ENCODE data around the gene PKNOX2.

Gene PKNOX2

DNA sequence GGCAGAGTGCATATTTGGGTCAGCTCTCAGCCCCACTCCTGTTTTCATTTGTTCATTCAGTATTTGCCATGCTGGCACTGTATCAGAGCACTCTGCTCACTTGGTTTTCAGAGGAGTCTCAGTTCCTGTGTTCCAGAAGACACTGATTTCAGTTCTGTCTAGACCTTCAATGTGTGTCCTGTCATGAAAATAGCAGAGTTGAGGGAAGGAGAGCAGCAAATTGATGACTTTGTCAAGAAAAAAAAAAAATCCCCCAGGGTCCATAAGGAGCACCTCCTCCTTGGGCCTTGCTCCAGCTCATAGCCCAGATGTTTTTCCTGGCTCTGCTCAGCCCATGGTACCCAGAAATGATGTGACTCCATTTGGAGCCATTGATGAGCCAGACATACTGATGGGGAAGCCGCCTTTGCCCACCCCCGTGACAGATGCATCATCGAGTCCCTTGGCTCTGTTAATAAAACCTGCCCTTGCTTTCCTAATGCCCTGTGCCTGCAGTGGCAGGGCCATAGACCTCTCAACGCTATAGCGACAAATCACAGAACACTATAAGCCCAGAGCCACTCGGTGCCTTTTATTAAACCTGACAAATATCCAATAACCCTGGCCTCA is 107.0 kb downstream of the PKNOX2 start:
- no peaks in the 10 kb centered on the region for H3K36me3 ChIP-seq (ENCODE audit: control insufficient read depth, low read depth, low read length)
- peaks cover 5% of the 10 kb centered on the region for H3K4me1 ChIP-seq (ENCODE audit: control insufficient read depth, low read depth, low read length)
- H3K27ac ChIP-seq (ENCODE audit: low read length): no peak overlapping the region
- H3K4me3 ChIP-seq (ENCODE audit: low read length): no peak overlapping the region
- H3K9ac ChIP-seq (ENCODE audit: low read length): no peak overlapping the region
- no peaks in the 10 kb centered on the region for H3K27me3 ChIP-seq (ENCODE audit: control insufficient read depth, insufficient read depth, low read length)
- H3K9me3 ChIP-seq (ENCODE audit: control insufficient read depth, low read depth, low read length): no peaks in the 10 kb centered on the region

DNA sequence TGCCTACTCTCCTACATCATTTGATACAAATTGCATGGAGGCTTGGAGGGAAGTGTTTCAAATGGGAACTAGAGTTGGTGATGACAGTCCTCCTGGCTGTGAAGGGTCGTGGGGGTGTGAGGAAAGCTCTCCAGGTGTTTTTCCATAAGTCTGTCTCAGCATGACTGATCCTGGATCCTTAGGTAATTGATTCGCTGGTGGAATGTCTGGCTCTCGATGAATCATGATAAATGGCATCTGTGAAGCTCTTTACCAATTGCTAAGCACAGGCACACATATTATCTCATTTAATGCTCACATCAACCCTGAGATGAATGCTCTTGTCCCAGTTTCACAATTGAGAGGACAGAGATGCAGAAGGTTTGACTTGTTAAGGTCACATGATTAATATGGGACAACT is 107.5 kb downstream of the PKNOX2 start:
- H3K27ac ChIP-seq (ENCODE audit: low read length): no peak overlapping the region
- no peaks in the 10 kb centered on the region for H3K27me3 ChIP-seq (ENCODE audit: control insufficient read depth, insufficient read depth, low read length)
- peaks cover 5% of the 10 kb centered on the region for H3K4me1 ChIP-seq (ENCODE audit: control insufficient read depth, low read depth, low read length)
- H3K36me3 ChIP-seq (ENCODE audit: control insufficient read depth, low read depth, low read length): no peaks in the 10 kb centered on the region
- H3K4me3 ChIP-seq (ENCODE audit: low read length): no peak overlapping the region
- H3K9ac ChIP-seq (ENCODE audit: low read length): no peak overlapping the region
- H3K9me3 ChIP-seq (ENCODE audit: control insufficient read depth, low read depth, low read length): no peaks in the 10 kb centered on the region

DNA sequence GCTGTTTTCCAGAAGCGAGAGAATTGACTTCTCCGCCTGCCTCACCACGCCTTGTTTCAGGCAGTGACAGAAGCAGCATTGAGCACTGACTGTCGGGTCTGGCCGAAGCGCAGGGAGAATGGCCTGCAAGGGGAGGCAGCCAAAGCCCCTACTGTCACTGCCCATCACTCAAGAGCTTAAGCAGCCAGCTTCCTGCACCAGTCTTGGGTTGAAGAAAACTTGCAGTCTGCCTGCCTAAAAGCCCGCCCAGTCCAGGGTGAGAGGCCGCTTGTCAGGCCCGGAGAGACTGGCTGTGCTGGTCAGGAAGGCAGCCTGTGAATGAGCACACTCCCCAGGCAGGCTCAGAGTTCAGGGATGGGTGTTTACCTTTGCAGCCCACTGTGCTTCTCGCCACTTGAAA is 108.3 kb downstream of the PKNOX2 start:
- Histone ChIP-seq H3K9ac (ENCODE audit: low read length) (no peak overlapping the region), H3K4me1 (ENCODE audit: control insufficient read depth, low read depth, low read length) (peaks cover 5% of the 10 kb centered on the region), H3K9me3 (ENCODE audit: control insufficient read depth, low read depth, low read length) (no peaks in the 10 kb centered on the region), H3K27ac (ENCODE audit: low read length) (no peak overlapping the region), H3K36me3 (ENCODE audit: control insufficient read depth, low read depth, low read length) (no peaks in the 10 kb centered on the region), H3K27me3 (ENCODE audit: control insufficient read depth, insufficient read depth, low read length) (no peaks in the 10 kb centered on the region), H3K4me3 (ENCODE audit: low read length) (no peak overlapping the region)

DNA sequence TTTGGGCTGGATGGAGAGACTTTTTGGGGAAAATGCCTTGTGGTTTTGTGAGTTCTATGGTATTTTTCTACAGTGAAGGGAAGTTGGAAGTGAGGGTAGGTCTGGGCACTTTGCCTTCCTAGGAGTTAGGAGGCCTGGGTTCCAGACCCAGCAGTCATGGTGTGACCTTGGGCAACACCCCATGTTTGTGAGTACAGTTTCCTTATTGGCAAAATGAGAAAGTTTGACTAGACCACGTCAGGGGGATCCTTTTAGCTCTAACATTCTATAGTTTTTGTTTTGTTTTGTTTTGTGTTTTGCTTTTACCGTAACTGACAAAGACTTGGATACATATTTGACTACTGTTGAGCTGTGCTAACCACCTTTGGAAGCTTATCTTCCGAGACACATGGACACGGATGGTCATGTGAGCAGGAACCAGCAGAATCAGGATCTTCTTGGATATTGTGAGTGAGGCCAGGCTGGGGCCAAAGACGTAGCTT is 109.0 kb downstream of the PKNOX2 start:
- Histone ChIP-seq H3K4me3 (ENCODE audit: low read length) (no peak overlapping the region), H3K27me3 (ENCODE audit: control insufficient read depth, insufficient read depth, low read length) (no peaks in the 10 kb centered on the region), H3K9me3 (ENCODE audit: control insufficient read depth, low read depth, low read length) (no peaks in the 10 kb centered on the region), H3K27ac (ENCODE audit: low read length) (no peak overlapping the region), H3K36me3 (ENCODE audit: control insufficient read depth, low read depth, low read length) (no peaks in the 10 kb centered on the region), H3K9ac (ENCODE audit: low read length) (no peak overlapping the region), H3K4me1 (ENCODE audit: control insufficient read depth, low read depth, low read length) (peaks cover under 1% of the 10 kb centered on the region)

DNA sequence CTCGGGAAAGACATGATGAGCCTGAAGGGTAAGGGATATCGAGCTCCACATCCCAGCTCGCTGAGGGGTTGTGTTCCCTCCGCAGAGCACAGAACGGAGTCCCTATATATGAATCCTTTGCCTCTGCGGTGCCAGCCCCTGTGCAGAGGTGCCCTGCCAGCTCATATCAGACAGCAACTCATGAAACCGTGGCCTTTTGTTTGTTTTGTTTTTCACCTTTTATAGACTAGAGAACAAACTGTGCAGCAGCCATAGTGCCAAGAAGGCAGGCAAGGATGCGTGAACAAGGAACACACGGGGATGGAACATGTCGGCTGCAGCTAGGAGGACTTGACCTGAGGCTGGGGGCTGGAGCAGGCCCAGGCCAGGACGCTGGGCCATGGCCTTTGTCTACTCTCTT is 109.8 kb downstream of the PKNOX2 start:
- Histone ChIP-seq H3K9ac (ENCODE audit: low read length) (no peak overlapping the region), H3K9me3 (ENCODE audit: control insufficient read depth, low read depth, low read length) (no peaks in the 10 kb centered on the region), H3K4me3 (ENCODE audit: low read length) (no peak overlapping the region), H3K4me1 (ENCODE audit: control insufficient read depth, low read depth, low read length) (no peaks in the 10 kb centered on the region), H3K27me3 (ENCODE audit: control insufficient read depth, insufficient read depth, low read length) (no peaks in the 10 kb centered on the region), H3K36me3 (ENCODE audit: control insufficient read depth, low read depth, low read length) (no peaks in the 10 kb centered on the region), H3K27ac (ENCODE audit: low read length) (no peak overlapping the region)

DNA sequence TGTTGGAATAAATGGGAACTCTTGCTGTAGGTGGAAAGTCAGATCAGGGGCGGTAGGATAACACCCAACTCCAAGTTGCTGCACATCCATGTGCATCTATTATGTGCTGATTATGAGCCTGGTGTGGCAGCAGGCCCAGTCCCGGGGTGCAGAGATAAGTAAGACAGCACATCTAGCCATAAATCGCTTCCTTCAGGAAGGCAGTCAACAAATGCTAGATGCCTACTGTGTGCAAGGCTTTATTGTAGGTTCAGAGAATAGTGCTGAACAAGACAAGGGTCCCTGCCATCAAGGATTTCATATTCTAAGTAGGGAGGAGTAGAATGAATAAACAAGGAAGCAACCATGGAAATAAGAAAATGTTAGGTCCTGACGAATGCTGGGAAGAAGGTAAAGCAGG is 110.2 kb downstream of the PKNOX2 start:
- Histone ChIP-seq H3K27me3 (ENCODE audit: control insufficient read depth, insufficient read depth, low read length) (no peaks in the 10 kb centered on the region), H3K9ac (ENCODE audit: low read length) (no peak overlapping the region), H3K27ac (ENCODE audit: low read length) (no peak overlapping the region), H3K4me1 (ENCODE audit: control insufficient read depth, low read depth, low read length) (no peaks in the 10 kb centered on the region), H3K36me3 (ENCODE audit: control insufficient read depth, low read depth, low read length) (no peaks in the 10 kb centered on the region), H3K9me3 (ENCODE audit: control insufficient read depth, low read depth, low read length) (no peaks in the 10 kb centered on the region), H3K4me3 (ENCODE audit: low read length) (no peak overlapping the region)

DNA sequence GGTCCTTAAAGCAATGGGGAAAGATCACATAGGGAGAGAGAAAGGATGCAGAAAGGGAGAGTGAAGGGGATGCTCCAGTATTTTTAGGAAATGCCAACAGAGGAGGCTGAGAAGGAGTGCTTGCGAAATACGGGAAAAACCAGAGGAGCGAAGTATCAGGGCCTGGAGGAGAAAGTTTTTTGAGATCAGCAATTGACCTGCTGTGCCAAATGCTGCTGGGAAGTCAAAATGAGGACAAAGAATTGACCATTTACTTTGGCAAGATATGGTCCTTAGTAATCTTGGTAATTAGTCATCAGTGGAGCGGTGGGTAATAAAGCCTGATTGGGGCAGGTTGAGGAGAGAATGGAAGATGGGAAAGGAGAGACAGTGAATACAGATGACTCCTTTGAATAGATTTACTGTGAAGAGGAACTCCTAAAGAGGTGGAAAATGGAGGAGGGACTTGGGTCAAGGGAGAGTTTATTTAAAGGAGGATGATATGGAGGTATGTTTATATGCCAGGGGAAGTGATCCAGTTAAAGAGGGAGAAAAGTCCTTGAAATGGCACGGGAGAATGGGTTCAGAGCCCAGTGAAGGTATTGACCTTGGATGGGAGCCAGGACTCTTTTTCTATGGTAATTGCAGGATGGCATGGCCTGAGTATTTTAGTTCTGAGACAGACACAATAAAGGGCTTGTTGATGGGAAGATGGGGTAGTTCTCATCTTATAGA is 111.5 kb downstream of the PKNOX2 start:
- Histone ChIP-seq H3K9me3 (ENCODE audit: control insufficient read depth, low read depth, low read length) (no peaks in the 10 kb centered on the region), H3K27me3 (ENCODE audit: control insufficient read depth, insufficient read depth, low read length) (no peaks in the 10 kb centered on the region), H3K27ac (ENCODE audit: low read length) (no peak overlapping the region), H3K4me3 (ENCODE audit: low read length) (no peak overlapping the region), H3K4me1 (ENCODE audit: control insufficient read depth, low read depth, low read length) (no peaks in the 10 kb centered on the region), H3K36me3 (ENCODE audit: control insufficient read depth, low read depth, low read length) (no peaks in the 10 kb centered on the region), H3K9ac (ENCODE audit: low read length) (no peak overlapping the region)

DNA sequence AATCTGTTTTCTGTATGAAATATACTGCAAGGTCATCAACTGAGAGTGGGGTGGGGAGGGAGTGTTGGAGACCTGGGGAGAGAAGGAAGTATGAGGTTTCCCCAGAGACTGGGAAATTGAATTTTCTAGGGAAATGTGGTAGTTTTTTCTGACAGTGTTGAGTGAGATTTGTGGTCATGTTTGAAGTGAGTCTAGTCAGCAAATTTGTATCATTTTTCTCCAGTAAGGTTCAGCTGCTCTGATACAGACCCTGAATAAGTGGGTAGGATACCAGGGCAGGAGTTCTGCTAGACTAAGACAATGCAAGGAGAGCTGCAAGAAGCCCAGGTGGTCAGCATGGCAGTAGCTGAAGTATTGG is 112.0 kb downstream of the PKNOX2 start:
- H3K4me1 ChIP-seq (ENCODE audit: control insufficient read depth, low read depth, low read length): no peaks in the 10 kb centered on the region
- no peaks in the 10 kb centered on the region for H3K36me3 ChIP-seq (ENCODE audit: control insufficient read depth, low read depth, low read length)
- H3K27ac ChIP-seq (ENCODE audit: low read length): no peak overlapping the region

DNA sequence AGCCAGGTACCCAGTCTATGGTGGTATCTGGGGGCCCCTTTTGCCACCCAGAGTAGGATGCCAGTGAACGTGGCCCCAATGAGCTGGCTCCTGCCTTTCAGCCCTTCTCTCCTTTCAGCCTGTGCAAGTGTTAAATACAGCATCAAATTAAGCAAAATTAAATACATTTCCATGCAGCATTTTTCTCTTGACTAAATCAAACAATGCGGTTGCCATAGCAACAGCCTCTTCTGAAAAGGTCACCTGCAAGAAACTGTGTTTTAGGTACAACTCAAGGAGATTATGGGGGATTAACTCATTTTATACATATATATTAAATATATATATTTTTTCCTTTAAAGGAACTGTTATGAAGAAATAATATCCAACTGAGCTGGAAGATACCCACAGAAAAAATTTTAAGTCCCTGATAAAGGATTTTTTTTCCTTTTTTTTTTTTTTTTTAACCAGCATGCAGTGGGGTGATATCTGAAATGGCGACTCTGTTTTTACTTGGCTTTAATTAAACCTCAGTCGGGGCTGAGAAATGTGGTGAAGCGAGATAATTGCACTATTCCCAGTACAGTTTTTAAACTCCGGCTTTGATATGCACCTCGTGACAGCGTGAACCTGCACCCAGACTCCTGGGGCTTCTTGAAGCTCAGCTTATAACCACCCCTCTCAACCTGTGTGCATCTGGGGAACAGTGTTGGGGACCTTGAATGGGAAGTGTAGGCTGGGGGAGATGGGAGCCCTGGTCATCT is 115.3 kb downstream of the PKNOX2 start:
- Histone ChIP-seq H3K36me3 (ENCODE audit: control insufficient read depth, low read depth, low read length) (no peaks in the 10 kb centered on the region), H3K27me3 (ENCODE audit: control insufficient read depth, insufficient read depth, low read length) (no peaks in the 10 kb centered on the region), H3K4me1 (ENCODE audit: control insufficient read depth, low read depth, low read length) (no peaks in the 10 kb centered on the region), H3K27ac (ENCODE audit: low read length) (no peak overlapping the region), H3K4me3 (ENCODE audit: low read length) (no peak overlapping the region), H3K9me3 (ENCODE audit: control insufficient read depth, low read depth, low read length) (no peaks in the 10 kb centered on the region), H3K9ac (ENCODE audit: low read length) (no peak overlapping the region)

More for the DNA sequence above, 112.0 kb downstream of the PKNOX2 start:
- H3K27me3 ChIP-seq (ENCODE audit: control insufficient read depth, insufficient read depth, low read length): no peaks in the 10 kb centered on the region
- H3K9me3 ChIP-seq (ENCODE audit: control insufficient read depth, low read depth, low read length): no peaks in the 10 kb centered on the region
- H3K9ac ChIP-seq (ENCODE audit: low read length): no peak overlapping the region
- H3K4me3 ChIP-seq (ENCODE audit: low read length): no peak overlapping the region

DNA sequence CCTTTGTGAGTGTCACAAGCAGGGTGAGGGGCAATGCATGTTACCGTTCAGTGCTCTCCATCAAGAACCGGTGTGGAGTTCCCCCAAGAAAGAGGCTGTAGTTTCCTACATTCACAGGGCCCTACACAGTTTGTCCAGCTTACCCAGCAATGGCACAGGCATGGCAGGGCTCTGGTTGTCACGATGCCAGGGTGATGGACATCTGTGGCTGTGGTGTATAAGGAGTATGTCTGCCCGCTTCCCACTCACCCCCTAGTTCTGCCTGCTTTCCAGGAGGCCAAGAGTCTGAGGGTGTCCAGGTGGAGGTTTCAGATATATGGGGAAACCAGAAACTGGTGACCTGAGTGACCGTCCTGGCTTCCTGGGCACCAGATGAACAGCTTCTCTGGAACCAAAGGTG is 116.1 kb downstream of the PKNOX2 start:
- Histone ChIP-seq H3K9me3 (ENCODE audit: control insufficient read depth, low read depth, low read length) (no peaks in the 10 kb centered on the region), H3K27ac (ENCODE audit: low read length) (no peak overlapping the region), H3K4me1 (ENCODE audit: control insufficient read depth, low read depth, low read length) (no peaks in the 10 kb centered on the region), H3K36me3 (ENCODE audit: control insufficient read depth, low read depth, low read length) (no peaks in the 10 kb centered on the region), H3K27me3 (ENCODE audit: control insufficient read depth, insufficient read depth, low read length) (no peaks in the 10 kb centered on the region), H3K4me3 (ENCODE audit: low read length) (no peak overlapping the region), H3K9ac (ENCODE audit: low read length) (no peak overlapping the region)

DNA sequence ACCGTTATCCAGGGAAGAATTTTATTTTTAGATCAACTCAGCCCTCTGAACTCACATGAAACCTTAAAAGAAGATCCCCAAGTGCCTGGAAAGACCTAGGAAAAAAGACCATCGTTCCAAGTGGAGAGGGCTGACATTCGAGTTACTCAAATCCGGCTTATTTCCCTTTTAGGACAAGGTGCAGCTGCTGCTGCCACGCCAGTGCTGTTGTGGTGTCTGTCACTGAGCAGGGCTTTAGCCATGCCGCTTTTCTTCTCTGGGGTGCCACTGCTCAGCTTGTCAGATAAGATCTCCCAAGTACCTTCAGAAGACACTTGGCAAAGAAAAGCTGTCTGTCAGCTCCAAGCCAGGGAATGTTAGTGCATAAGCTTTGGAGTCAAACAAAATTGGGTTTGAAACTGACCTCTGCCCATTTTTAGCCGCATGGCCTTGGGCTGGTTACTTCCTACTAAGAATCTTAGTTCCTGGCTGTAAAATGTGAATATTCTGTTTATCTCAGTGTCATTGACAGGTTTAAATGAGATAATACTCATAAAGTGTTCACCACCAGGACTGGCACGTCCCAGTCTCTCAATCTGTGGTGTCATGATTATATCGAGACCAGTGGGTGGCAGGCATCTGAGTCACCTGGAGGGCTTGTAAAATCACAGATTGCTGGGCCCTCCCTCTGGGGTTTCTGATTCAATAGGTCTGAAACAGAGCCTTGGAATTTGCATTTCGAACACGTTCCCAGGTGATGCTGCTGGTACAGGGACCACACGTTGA is 117.5 kb downstream of the PKNOX2 start:
- H3K9me3 ChIP-seq (ENCODE audit: control insufficient read depth, low read depth, low read length): no peaks in the 10 kb centered on the region
- no peaks in the 10 kb centered on the region for H3K27me3 ChIP-seq (ENCODE audit: control insufficient read depth, insufficient read depth, low read length)
- no peak overlapping the region for H3K27ac ChIP-seq (ENCODE audit: low read length)
- H3K36me3 ChIP-seq (ENCODE audit: control insufficient read depth, low read depth, low read length): no peaks in the 10 kb centered on the region
- no peak overlapping the region for H3K4me3 ChIP-seq (ENCODE audit: low read length)
- H3K9ac ChIP-seq (ENCODE audit: low read length): no peak overlapping the region
- H3K4me1 ChIP-seq (ENCODE audit: control insufficient read depth, low read depth, low read length): no peaks in the 10 kb centered on the region

Measured in iPS-18a (cell line).